GM18508 (cell line): ENCODE results near the gene FOXN1.
A peak's percentile ranks its signal among the peaks of the same experiment; 100 is the strongest.

ENCODE experiments used
- ATAC-seq: cut with Tn5 transposase; IDR thresholded peaks from one replicate; pipeline ENCODE4 v1.9.1; 2021; ENCODE audit warnings: moderate number of reproducible peaks; ENCODE audit not compliant: insufficient read depth, unreplicated experiment

The FOXN1 gene

GRCh38 chr17:28476076-28476865 is 29.9 kb upstream of the FOXN1 start:
- ATAC-seq = no peak

DNA sequence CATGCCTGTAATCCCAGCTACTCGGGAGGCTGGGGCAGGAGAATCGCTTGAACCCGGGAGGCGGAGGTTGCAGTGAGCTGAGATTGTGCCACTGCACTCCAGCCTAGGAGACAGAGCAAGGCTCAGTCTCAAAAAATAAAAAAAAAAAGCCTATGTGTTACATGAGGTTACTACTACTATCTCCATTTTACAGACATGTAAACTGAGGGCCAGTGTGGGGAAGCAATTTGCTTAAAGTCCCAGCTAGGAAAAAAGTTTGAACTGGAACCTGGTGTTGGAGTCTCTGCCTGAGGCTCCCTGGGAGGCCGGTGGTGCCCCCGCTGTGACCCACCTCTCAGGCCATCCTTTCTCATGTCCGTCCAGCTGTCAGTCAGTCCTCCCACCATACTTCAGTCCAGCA is 28.2 kb upstream of the FOXN1 start:
- ATAC-seq = no peak

DNA sequence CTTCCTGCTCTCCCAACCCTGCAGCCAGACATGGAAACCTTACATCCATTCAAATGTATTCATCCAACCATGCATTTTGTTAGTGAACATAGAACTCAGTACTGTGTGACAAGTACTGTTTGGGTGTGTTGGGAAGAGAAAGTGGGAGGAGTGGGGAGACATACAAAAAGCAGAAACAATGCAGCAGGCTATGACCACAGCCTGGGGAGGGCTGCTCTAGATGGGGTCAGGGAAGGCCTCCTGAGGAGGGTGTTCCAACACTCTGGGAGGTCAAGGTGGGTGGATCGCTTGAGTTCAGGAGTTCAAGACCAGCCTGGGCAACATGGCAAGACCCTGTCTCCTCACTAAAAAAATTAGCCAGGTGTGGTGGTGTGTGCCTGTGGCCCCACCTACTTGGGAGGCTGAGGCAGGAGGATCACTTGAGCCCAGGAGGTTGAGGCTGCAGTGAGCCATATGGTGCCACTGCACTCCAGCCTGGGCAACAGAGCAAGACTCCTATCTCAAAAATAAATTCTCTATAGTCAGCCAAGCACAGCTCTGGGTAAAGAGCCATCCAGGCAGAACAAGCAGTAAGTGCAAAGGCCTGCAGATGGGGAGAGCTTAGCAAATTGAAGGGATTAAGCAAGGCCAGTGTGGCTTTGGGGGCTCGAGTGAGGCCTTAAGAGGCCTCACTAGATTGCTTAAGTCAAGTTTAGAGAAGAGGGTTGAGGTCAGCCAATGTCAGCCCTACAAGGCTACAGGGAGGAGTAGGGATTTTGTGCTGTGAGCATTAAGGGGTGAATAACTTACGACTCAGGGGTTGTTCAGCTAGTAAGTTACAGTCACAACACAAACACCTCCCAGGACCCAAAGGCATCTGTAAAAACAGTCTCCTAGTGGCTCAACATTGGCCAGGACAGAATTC is 27.2 kb upstream of the FOXN1 start:
- ATAC-seq = no peak

DNA sequence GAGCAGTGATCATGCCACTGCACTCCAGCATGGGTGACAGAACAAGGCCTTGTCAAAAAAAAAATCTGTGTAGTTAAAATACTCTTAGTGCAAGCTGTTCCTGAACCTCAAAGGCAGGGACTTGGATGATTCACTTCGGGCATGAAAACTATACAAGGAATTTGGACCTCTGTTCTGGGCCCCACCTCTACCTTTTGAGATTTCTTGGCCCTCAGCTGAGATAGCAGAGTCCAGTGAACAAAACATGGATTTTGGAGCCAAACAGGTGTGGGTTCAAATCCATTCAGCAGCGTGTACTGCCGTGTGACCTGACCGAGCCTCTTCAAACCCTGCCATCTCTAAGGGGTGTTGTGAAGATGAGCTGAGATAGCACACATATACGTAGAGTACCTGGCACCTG is 25.9 kb upstream of the FOXN1 start:
- no peak for ATAC-seq

DNA sequence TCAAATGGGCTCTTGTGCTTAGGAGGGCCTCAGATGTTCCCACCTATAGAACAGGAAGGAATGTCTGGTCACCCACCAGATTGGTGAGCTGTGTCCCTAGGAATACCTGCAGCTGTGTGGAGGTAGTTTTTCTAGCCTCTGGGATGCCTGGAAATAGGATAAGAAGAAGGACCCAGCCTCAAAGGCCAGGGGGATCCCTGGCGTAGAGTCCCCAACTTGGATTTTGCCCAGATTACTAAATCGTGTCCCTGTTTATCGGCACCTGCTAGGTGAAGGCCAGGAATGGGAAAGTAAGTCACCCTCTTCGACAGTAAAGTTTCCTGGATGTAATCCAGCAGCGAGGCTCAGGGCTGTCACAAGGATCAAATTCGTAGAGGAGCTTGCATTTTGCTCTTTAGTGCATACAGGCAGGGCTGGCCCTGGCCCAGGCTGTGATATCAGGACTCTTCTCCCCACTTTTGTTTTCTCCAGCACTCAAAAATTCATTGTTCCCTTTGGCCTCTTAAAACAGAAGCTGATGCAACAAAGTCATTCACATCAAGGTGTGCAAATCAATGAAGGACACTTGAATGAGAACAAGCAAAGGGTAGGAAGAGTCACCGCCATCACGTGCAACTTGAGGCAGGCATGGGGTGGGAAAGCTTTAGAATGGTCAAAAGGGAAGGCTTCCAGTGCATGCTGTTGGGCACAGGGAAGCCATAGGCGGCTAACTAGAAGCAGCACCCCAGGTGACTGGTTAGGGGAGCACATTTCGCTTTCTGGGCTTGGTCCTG is 25.2 kb upstream of the FOXN1 start:
- ATAC-seq = no peak

DNA sequence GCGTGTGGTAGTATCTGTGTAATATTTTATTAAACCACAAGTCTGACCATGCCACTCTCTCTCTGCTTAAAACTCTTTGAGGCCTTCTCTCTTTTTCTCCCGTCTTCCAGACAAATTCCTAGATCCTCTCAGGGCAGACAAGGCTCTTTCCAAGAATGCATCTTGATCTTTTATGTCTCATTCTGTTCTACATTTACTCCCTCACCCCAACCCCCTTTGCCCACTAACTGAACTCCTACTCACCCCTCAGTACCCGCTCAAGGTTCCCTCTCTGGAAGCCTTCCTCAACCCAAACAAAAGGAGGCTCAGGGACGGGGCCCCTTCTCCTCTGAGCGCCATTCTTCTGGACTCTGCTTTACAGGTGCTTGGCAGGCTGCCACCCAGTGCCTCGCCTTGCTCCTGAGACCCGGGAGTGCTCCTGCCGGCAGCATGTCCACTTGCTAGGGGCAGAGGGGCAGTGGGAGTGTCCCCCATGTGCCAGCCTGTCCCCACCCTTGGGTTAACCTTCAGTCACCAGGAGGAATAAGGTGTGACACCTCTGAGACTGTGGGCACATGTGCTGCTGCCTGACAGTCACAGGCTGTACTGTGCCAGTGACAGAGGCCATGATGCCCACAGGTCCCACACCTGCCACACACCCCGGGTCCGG is 23.5 kb upstream of the FOXN1 start:
- ATAC-seq = no peak

GRCh38 chr17:28484296-28484695 is 21.9 kb upstream of the FOXN1 start:
- ATAC-seq = peak; percentile 58

DNA sequence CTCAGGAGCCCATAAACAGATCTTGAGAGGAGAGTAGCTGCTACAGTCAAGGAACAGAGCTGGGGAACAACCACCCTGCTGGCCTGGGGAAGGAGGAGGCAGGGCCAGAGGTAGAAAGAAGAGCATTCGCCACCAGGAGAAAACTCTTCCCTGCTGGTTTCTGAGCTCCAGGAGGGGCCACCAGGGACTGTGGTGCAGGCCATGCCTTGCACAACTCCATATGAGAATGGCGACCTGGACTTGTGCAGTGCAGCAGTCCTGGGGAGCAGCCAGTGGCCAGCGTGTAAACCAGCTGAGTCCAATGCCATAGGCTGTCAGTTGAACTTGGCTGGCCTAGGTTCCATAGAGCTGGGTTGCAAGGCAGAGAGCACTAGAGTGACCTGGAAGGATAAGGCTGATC is 21.1 kb upstream of the FOXN1 start:
- ATAC-seq = no peak

DNA sequence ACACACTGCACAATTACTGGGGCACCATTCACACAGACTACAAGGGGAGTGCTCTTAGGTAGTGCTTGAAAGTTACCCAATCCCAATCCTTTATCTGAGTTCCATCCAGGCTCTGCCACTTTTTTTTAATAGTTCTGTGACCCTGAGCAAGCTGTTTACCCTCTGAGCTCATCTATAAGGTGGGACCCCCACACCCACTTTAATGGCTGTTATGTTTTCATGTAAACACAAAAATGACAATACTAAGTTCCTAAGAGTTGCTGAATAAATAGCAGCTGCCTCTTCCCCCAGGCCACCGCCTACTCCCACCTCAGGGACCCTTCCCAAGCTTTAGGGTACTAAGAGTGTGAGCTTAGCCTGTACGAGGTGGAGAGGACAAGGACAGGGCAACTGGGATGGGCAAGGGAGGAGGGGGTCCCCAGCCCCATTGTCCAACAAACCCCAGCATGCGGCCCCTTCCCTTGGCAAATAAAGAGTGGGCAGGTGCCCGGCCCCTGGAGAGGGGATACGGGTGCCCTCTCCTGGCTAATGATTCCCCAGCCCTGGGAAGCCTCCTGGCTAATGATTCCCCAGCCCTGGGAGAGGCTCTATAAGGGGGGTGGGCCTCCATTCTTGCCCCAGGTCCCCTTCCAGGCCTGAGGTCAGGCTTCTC is 18.1 kb upstream of the FOXN1 start:
- no peak for ATAC-seq

DNA sequence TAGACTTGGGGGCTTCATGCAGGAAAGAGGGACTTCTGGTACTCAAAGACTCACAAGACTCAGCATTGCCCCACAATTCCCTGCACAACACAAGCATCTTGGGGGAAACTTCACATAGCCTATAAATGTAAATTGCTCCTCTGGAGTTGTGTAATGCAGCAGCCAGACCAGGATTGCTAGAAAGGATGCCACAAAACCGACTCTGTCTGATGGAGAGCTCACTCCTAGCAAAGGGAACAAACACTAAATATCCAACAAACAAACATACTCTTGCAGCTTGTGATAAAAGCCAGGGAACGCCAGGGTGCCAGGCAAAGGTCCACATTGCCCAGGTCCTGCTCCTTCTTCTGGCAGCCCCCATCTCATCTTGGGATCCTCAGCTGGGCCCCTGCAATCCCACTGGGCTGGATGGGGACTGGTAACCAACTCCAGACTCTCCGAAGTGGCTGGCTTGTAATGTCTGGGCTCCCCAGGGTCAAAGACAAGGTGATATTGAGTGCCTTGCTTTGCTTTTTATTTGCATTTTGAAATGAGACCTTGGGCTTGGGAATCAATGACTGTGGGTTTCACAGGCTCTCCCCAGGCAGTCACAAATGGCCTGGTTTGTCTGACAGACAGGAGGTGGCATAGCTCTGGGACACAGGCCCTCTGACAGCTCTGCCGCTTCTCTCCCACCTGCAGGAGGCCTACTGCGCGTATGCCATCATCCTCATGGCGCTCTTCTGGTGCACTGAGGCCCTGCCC is 17.4 kb upstream of the FOXN1 start:
- ATAC-seq = no peak

DNA sequence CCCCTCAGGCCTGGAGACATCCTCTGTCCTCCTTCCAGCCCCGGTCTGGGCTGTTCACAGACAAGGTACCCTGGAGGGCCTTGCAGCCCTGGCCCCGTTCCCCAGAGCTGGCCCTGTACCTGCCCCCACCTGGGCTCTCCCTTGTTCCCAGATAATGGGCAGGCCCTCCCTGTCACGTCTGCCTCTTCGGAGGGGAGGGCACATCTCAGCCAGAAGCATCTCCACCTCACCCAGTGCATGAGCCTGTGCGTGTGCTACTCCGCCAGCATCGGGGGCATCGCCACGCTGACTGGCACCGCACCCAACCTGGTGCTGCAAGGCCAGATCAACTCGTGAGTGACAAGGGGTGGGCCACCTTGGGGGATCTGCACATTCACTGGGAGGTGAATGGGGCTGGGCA is 14.9 kb upstream of the FOXN1 start:
- no peak for ATAC-seq

DNA sequence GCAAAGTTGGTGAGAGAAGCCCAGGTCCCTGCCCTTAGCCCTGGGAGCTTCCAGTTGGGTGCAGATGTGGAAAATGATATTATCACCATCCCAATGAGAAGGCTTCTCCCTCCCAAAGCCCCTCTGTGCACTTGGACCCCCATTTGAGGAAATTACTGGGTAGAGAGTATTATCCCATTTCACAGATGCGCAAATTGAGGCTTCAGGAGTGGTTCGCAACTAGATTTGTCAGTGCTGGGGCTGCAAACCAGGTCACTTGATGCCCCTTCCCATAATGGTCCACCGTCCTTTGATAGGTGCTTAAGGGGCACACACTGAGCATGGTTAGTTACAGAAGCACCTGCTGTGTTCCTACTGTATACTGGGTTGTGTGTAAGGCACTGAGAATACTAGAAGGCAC is 14.3 kb upstream of the FOXN1 start:
- ATAC-seq = no peak

DNA sequence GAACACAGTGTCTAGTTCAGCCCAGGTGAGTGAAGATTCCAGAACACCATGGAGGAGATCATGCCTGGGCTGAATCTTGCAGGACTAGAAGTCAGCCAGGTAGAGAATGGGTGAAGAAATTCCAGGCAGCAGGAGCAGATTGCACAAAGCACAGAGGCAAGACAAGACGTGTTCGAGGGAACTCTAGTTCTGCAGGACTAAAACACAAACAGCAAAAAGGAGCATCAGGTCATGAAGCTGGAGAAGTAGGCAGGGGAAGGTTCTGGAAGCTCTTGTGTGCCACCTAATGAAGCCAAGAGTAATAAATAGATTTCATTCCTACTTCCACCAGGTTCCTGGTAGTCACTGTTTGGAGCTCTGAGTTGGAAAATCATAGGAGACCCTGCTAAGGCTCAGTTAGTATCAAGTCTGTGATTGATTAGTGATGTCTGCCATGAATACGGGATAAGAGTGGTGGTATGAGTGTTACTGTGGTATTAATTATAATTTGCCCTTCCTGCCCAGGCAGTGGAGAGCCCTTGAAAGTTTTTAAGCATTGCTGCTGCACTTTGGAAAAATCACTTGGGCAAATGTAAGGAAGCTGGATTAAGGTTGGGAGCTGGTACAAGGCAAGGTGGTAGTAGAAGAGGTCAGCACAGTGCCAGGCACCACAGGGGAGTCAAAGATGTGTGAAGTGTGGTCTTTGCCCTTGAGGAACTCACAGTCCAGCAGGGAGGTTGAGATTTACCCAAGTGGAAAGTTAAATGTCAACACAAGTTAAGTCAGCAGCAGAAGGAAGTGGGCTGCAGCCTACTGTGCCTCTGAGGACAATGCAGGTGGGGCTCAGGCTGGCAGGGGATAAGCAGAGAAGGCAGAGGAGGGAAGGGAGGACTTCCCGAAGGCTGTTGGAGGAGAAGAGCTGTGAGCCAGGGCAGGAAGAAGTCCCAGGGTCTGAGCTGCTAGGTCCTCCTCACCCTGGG is 13.5 kb upstream of the FOXN1 start:
- ATAC-seq = no peak

GRCh38 chr17:28493460-28493859 is 12.7 kb upstream of the FOXN1 start:
- ATAC-seq = no peak

- ATAC-seq = no peak
These were observed 11.5 kb upstream of the FOXN1 start for GRCh38 chr17:28494445-28495188.

DNA sequence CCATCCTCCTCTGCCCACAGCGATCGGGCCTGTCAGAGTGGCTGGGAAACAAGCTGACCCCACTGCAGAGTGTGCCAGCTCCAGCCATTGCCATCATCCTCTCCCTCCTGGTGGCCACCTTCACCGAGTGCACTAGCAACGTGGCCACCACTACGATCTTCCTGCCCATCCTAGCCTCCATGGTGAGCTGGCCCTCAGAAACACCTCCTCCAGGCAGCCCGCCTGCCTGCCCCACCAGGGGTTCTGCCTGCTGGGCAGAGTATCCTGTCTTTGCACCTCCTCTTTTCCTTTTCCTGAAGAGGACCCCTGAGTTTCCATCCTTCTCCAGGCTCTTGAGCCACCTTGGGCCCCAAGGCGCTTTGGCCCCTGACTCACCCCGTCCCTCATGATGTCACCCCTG is 10.5 kb upstream of the FOXN1 start:
- no peak for ATAC-seq

DNA sequence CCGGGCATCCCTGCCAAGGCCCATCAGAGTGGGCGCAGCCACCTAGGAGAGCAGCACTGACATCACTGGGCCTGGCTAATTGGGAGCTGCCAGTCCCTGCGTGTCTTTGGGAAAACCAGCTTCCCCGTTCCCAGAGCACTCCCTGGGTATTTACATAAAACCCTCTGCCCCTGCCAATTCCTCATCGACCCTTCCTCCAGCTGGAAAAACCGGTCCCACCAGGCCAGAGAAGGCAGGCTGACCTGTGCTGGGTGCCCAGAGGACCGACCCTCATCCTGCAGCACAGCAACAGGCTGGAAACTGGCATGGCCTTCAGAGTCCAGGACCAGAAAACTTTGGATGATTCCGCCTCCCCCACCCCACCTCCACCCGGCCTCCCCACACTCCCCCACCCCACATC is 8.2 kb upstream of the FOXN1 start:
- ATAC-seq = no peak
